ENCODE results near the gene STARD3NL. TPM values are rescaled to one million over a fixed set of nuclear protein-coding genes. Genes with fewer than 3 reads are reported as not detected.
"Not testable (repeated sequence)": the region's sequence is repeated elsewhere in the genome, so short reads cannot be mapped to it uniquely, and the experiment has no call there.

STARD3NL gene
- total RNA-seq, 1 experiment from 2014 or later: 207 TPM

DNA sequence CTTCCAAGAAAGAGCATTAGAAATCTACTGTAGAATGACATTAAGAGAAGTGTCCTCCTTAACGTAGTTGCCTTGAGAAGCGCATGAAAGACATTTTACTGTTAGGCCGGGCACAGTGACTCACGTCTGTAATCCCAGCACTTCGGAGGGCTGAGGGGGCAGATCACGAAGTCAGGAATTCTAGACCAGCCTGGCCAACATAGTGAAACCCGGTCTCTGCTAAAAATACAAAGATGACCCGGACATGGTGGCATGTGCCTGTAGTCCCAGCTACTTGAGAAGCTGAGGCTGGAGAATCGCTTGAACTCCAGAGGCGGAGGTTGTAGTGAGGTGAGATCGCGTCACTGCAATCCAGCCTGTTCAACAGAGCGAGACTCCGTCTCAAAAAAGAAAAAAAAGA lies 66.5 kb downstream of the STARD3NL start:
- Histone ChIP-seq H3K4me1 (replicated peaks) (no peaks in the 10 kb centered on the region), H3K36me3 (no peaks in the 10 kb centered on the region), H3K27me3 (replicated peaks) (0 out of 2 replicates have a peak, but pooled peaks cover 5% of the 10 kb centered on the region), H3K27ac (no peak overlapping the region), H3K4me3 (no peak overlapping the region), H3K9me3 (replicated peaks) (no peaks in the 10 kb centered on the region)
- no peak for DNase-seq (ENCODE audit: low read depth in 1 of 2, low spot score in 2 of 2)

GRCh38 chr7:38245409-38245977 lies 67.4 kb downstream of the STARD3NL start:
- Histone ChIP-seq H3K9me3 (replicated peaks) (no peaks in the 10 kb centered on the region), H3K4me1 (replicated peaks) (no peaks in the 10 kb centered on the region), H3K36me3 (no peaks in the 10 kb centered on the region), H3K4me3 (no peak overlapping the region), H3K27me3 (replicated peaks) (0 out of 2 replicates have a peak, but pooled peaks cover 5% of the 10 kb centered on the region), H3K27ac (no peak overlapping the region)
- DNase-seq (ENCODE audit: low read depth in 1 of 2, low spot score in 2 of 2): no peak

GRCh38 chr7:38248069-38248567 lies 70.1 kb downstream of the STARD3NL start:
- Histone ChIP-seq H3K4me3 (no peak overlapping the region), H3K27ac (no peak overlapping the region)
- DNase-seq (ENCODE audit: low read depth in 1 of 2, low spot score in 2 of 2): no peak

GRCh38 chr7:38249849-38250248 lies 71.8 kb downstream of the STARD3NL start:
- H3K27ac ChIP-seq; H3K36me3 ChIP-seq; H3K27me3 ChIP-seq (replicated peaks); H3K4me3 ChIP-seq; DNase-seq (ENCODE audit: low read depth in 1 of 2, low spot score in 2 of 2); H3K9me3 ChIP-seq (replicated peaks); H3K4me1 ChIP-seq (replicated peaks): not testable (repeated sequence)

More at GRCh38 chr7:38248069-38248567, 70.1 kb downstream of the STARD3NL start:
- Histone ChIP-seq H3K9me3 (replicated peaks) (no peaks in the 10 kb centered on the region), H3K36me3 (no peaks in the 10 kb centered on the region), H3K4me1 (replicated peaks) (no peaks in the 10 kb centered on the region), H3K27me3 (replicated peaks) (0 out of 2 replicates have a peak, but pooled peaks cover 3% of the 10 kb centered on the region)

GRCh38 chr7:38257350-38257677 lies 79.3 kb downstream of the STARD3NL start:
- Histone ChIP-seq H3K9me3 (replicated peaks) (no peaks in the 10 kb centered on the region), H3K27me3 (replicated peaks) (no peaks in the 10 kb centered on the region; the same call in 1 of the 2 replicates), H3K27ac (no peak overlapping the region), H3K36me3 (no peaks in the 10 kb centered on the region), H3K4me3 (no peak overlapping the region), H3K4me1 (replicated peaks) (no peaks in the 10 kb centered on the region)
- no peak for DNase-seq (ENCODE audit: low read depth in 1 of 2, low spot score in 2 of 2)

DNA sequence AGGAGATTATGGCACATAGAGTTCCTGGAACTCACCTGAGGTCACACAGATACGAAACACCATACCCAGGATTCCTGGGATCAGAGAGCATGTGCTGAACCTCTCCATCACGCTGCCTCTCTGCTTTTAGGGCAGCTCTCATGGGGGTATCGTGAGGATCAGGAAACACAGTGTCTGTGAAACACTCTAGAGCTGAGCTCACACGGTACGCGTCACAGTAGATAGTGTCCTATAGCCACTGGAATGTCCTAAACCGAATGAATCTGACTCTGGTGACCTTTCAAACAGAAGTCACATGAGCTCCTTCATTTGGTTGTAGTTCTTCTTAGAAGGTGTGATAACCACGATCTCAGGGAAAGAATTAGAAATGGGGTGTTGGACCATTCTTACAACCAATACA lies 81.1 kb downstream of the STARD3NL start:
- DNase-seq (ENCODE audit: low read depth in 1 of 2, low spot score in 2 of 2); H3K4me1 ChIP-seq (replicated peaks); H3K9me3 ChIP-seq (replicated peaks); H3K4me3 ChIP-seq; H3K27me3 ChIP-seq (replicated peaks); H3K36me3 ChIP-seq; H3K27ac ChIP-seq: not testable (repeated sequence)

DNA sequence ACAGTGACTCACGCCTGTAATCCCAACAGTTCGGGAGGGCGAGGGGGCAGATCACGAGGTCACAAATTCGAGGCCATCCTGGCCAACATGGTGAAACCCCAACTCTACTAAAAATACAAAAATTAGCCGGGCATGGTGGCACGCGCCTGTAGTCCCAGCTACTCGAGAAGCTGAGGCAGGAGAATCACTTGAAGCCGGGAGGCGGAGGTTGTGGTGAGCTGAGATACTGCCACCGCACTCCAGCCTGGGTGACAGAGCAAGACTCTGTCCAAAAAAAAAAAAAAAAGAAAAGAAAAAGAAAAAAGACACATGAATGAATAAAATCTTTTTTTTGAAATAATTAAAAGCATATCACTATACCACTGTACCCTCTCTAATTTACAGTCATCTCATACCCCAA lies 83.6 kb downstream of the STARD3NL start:
- H3K4me3 ChIP-seq: not testable (repeated sequence)

GRCh38 chr7:38262026-38262425 lies 84.0 kb downstream of the STARD3NL start:
- not testable (repeated sequence) for H3K4me3 ChIP-seq; H3K4me1 ChIP-seq (replicated peaks); H3K27ac ChIP-seq; DNase-seq (ENCODE audit: low read depth in 1 of 2, low spot score in 2 of 2); H3K9me3 ChIP-seq (replicated peaks); H3K27me3 ChIP-seq (replicated peaks); H3K36me3 ChIP-seq

More for the DNA sequence above, 83.6 kb downstream of the STARD3NL start:
- not testable (repeated sequence) for H3K36me3 ChIP-seq; H3K9me3 ChIP-seq (replicated peaks); H3K27me3 ChIP-seq (replicated peaks); DNase-seq (ENCODE audit: low read depth in 1 of 2, low spot score in 2 of 2); H3K27ac ChIP-seq; H3K4me1 ChIP-seq (replicated peaks)

DNA sequence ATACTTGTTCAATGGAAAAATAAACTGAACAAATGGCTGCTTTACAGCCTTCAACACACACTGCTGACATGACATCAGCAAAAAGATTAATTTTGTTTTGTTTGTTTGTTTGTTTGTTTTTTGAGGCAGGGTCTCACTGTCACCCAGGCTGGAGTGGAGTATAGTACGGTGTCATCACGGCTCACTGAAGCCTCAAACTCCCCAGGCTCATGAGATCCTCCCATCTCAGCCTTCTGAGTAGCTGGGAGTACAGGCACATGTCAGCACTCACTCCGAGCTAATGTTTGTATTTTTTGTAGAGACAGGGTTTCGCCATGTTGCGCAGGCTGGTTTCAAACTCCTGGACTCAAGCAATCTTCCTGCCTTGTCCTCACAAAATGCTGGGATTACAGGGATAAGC lies 84.5 kb downstream of the STARD3NL start:
- DNase-seq (ENCODE audit: low read depth in 1 of 2, low spot score in 2 of 2): no peak
- H3K27me3 ChIP-seq (replicated peaks): no peaks in the 10 kb centered on the region; the same call in 1 of the 2 replicates
- no peaks in the 10 kb centered on the region for H3K4me1 ChIP-seq (replicated peaks)
- no peaks in the 10 kb centered on the region for H3K36me3 ChIP-seq
- H3K4me3 ChIP-seq: no peak overlapping the region
- no peak overlapping the region for H3K27ac ChIP-seq
- H3K9me3 ChIP-seq (replicated peaks): no peaks in the 10 kb centered on the region

DNA sequence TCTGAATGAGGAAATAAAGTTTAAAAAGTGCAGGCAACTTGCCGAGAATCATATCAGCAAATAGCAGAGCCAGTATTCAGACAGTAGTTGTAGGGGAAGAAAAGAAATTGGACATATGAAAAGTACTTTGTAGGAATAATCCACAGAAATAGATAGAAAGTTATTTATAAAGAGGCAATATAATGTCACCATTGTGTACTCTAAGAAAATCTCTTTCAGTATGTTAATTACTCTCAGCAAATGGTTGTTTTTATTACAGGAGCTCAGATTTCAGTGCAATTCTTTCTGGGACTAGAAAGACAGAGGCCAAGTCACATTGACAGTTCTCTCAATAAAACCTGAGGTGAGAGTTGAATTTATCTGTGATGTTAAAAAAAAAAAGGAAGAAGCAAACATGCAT lies 85.2 kb downstream of the STARD3NL start:
- not testable (repeated sequence) for H3K9me3 ChIP-seq (replicated peaks); H3K36me3 ChIP-seq; H3K4me1 ChIP-seq (replicated peaks); H3K27me3 ChIP-seq (replicated peaks); H3K27ac ChIP-seq; DNase-seq (ENCODE audit: low read depth in 1 of 2, low spot score in 2 of 2); H3K4me3 ChIP-seq

- not testable (repeated sequence) for DNase-seq (ENCODE audit: low read depth in 1 of 2, low spot score in 2 of 2); H3K27ac ChIP-seq; H3K27me3 ChIP-seq (replicated peaks); H3K9me3 ChIP-seq (replicated peaks); H3K4me3 ChIP-seq; H3K4me1 ChIP-seq (replicated peaks); H3K36me3 ChIP-seq
Measured at GRCh38 chr7:38264602-38265001, 86.6 kb downstream of the STARD3NL start.

DNA sequence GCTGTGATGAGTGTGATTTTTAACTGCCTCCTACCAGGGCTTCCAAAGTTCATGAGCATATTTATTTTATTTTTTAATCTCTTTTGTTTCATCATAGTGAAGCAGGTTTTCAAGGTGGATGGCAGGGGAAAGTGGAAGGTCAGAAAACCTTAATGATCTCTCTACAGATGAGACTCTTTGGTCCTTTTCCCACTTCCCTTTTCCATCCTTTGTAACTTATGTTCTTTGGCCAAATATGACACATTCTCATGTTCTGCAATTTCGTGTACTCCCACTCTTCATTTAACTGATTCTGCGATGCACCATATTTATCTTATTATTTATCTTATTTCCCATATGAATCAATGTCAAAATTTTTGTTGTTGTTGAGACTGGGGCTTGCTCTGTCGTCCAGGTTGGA lies 87.9 kb downstream of the STARD3NL start:
- H3K4me3 ChIP-seq; H3K27ac ChIP-seq; DNase-seq (ENCODE audit: low read depth in 1 of 2, low spot score in 2 of 2); H3K4me1 ChIP-seq (replicated peaks); H3K9me3 ChIP-seq (replicated peaks); H3K36me3 ChIP-seq; H3K27me3 ChIP-seq (replicated peaks): not testable (repeated sequence)

DNA sequence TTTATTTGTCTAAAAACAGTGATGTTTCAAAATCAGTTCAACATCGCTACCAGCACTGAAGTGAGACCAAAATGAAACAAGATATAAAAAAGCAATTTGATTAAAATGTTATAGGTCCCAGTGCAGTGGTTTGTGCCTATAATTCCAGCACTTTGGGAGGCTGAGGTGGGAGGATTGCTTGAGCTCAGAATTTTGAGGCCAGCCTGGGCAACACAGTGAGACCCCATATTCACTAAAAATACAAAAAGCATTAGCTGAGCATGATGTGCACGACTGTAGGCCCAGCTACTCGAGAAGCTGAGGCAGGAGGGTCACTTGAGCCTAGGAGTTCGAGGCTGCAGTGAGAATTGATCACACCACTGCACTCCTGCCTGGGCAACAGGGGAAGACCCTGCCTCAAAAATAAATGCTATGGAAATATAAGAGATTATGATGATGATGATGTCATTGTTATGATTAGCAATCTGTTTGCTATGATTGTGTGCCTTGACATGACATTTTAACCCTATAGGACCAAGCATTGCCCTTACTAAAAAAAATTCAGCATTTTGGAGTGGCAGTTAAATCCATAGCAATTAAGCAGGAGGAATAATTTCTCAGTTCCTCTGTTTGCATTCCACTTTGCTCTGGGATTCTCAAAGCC lies 91.8 kb downstream of the STARD3NL start:
- not testable (repeated sequence) for H3K36me3 ChIP-seq; H3K9me3 ChIP-seq (replicated peaks); H3K4me3 ChIP-seq; H3K4me1 ChIP-seq (replicated peaks); DNase-seq (ENCODE audit: low read depth in 1 of 2, low spot score in 2 of 2); H3K27ac ChIP-seq
- H3K27me3 ChIP-seq (replicated peaks): peaks cover 10% of the 10 kb centered on the region; the same call in 1 of the 2 replicates

DNA sequence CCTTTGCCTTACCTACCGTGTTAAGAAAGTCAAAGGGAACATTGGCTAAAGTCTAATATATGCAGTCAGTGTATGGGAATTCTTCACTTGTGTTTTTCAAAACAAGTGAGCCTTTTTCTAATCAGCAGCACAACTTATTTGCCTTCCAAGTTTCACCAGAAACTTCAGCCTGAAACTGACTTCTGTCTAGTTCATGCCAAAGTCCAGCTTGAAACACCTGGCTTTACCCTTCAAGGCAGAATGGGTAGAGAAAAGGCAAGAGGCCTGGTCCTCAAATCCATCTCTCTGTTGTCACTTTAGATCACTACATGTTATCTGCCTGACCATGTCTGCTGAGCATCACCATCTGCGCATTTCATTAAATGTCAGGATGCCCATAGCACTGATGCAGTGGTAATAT lies 92.4 kb downstream of the STARD3NL start:
- peaks cover 10% of the 10 kb centered on the region; the same call in 1 of the 2 replicates for H3K27me3 ChIP-seq (replicated peaks)
- H3K9me3 ChIP-seq (replicated peaks); H3K4me1 ChIP-seq (replicated peaks); H3K27ac ChIP-seq; H3K36me3 ChIP-seq; DNase-seq (ENCODE audit: low read depth in 1 of 2, low spot score in 2 of 2); H3K4me3 ChIP-seq: not testable (repeated sequence)

Measured in SJSA1 (cell line).